Astrocyte (in vitro differentiated cells and primary cell): Measurements from ENCODE around the gene PTPN3.

Experiments used
- EZH2 ChIP-seq: IDR thresholded peaks from 2 replicates; pipeline ENCODE4 v1.6.1; 2012; ENCODE audit warnings: mild to moderate bottlenecking, low read length, inconsistent platforms; ENCODE audit not compliant: insufficient read depth
- TF ChIP-seq, protein P1 (sequence below): IDR thresholded peaks from 2 replicates; pipeline ENCODE4 v1.5.1; 2011; ENCODE audit warnings: low read depth, mild to moderate bottlenecking, inconsistent platforms, low read length, moderate library complexity; ENCODE audit not compliant: insufficient read depth

DNA sequence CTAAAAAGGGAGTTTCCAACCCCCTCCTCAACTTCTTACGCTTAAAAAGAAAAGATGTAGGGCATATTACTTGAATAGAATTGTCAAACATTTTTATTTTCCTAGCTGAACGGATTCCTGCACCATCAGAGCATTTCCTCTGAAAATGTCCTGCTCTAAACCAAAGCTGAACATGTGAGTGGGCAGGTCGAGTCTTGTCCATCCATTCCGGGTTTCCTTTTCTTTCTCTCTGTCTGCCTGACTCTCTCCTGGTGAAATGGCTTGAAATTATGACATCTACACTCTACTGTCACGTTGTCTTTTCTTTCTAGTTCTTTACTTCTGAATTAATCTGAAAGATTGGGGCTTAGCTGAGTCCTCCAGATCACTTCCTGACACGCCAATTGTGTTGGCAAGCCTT lies 39.2 kb upstream of the PTPN3 start:
- TF ChIP-seq, protein P1, sequence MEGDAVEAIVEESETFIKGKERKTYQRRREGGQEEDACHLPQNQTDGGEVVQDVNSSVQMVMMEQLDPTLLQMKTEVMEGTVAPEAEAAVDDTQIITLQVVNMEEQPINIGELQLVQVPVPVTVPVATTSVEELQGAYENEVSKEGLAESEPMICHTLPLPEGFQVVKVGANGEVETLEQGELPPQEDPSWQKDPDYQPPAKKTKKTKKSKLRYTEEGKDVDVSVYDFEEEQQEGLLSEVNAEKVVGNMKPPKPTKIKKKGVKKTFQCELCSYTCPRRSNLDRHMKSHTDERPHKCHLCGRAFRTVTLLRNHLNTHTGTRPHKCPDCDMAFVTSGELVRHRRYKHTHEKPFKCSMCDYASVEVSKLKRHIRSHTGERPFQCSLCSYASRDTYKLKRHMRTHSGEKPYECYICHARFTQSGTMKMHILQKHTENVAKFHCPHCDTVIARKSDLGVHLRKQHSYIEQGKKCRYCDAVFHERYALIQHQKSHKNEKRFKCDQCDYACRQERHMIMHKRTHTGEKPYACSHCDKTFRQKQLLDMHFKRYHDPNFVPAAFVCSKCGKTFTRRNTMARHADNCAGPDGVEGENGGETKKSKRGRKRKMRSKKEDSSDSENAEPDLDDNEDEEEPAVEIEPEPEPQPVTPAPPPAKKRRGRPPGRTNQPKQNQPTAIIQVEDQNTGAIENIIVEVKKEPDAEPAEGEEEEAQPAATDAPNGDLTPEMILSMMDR = no peak
- TF ChIP-seq EZH2 = no peak
